ENCODE results near the gene FAM53C.

DNA sequence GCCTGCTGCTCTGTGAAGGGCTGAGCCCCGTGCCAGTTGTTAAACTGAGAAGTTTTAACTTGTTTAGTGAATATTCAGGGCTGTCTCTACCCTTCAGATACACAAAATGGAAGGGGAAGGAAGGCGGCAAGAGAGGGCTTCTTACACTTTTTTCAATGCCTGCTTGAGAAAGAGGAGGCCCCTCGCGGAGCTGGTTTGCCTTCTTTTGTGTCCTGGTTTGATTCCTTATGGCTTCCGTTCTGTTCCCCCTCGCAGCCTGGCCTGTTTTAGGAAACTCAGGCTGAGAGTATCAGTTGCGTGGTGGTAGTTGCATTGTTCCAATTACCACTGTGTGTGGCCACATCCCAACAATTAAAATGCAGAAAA lies 1.0 kb downstream of the FAM53C start:
- TF ChIP-seq, protein P1, sequence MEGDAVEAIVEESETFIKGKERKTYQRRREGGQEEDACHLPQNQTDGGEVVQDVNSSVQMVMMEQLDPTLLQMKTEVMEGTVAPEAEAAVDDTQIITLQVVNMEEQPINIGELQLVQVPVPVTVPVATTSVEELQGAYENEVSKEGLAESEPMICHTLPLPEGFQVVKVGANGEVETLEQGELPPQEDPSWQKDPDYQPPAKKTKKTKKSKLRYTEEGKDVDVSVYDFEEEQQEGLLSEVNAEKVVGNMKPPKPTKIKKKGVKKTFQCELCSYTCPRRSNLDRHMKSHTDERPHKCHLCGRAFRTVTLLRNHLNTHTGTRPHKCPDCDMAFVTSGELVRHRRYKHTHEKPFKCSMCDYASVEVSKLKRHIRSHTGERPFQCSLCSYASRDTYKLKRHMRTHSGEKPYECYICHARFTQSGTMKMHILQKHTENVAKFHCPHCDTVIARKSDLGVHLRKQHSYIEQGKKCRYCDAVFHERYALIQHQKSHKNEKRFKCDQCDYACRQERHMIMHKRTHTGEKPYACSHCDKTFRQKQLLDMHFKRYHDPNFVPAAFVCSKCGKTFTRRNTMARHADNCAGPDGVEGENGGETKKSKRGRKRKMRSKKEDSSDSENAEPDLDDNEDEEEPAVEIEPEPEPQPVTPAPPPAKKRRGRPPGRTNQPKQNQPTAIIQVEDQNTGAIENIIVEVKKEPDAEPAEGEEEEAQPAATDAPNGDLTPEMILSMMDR (IDR thresholded peaks at IDR 0.05): no peak
- TF ChIP-seq POLR2A (IDR thresholded peaks at IDR 0.05): no peak
